ENCODE data around the gene SATB2.

The SATB2 gene

GRCh38 chr2:199228887-199229819, 228.6 kb downstream of the SATB2 start:
- DNase-seq: peak; percentile 39

- no peak for DNase-seq
Observed at GRCh38 chr2:199223791-199224190, 233.9 kb downstream of the SATB2 start.

GRCh38 chr2:199220920-199221319, 236.8 kb downstream of the SATB2 start:
- DNase-seq: no peak

- DNase-seq: no peak
Observed at GRCh38 chr2:199219551-199219950, 238.2 kb downstream of the SATB2 start.

Measured in stimulated activated CD4-positive, alpha-beta T cell treated with anti-CD3 and anti-CD28 coated beads, Interleukin-4, amount 100 ng/mL, for 24 hours (primary cell).